Left lobe of liver (tissue), 2 donors: Measurements from ENCODE around the gene TMEM215. TPM values are rescaled to one million over a fixed set of nuclear protein-coding genes. Genes with fewer than 3 reads are reported as not detected.

ENCODE experiments used
- ATAC-seq: fragments of 200-7000 bp; cut with Tn5 transposase; one replicate; pipeline ENCODE4 v1.9.1; 2020; ENCODE audit warnings: mild to moderate bottlenecking, moderate library complexity
- DNase-seq: peaks from one replicate; pipeline ENCODE4 v3.0.0-alpha.2; 2020; ENCODE audit warnings: low spot score
- total RNA-seq: library from RNA; stranded (reverse); gene quantifications from one replicate; pipeline ENCODE4 v1.2.1, GENCODE V29; 2021
- donor health status: DM: no; HTN: no; CAD: no; lungs with moderate emphysema.
- donor health status: DM: no; HTN: yes; CAD: no.

TMEM215 gene
- total RNA-seq, 1 donor from 2014 or later = not detected

DNA sequence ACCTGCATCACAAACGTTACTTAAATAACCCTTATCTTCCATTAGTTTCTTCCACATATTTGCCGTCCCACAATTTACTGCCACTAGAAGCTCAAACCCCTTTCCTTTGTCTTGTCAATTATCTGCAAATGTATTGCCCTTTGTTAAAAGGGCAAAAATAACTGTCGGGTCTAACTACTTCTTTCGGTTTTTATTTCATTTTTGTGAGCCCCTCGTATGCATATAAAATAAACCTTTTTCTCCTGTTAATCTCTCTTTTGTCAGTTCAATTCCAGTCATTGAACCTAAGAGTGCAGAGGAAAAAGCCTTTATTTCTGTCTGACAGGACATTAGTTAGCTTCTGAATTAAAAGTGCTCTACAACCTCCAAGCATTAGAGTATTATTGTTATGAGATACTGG is 45.5 kb downstream of the TMEM215 start:
- ATAC-seq (no peak), DNase-seq (no peak)

DNA sequence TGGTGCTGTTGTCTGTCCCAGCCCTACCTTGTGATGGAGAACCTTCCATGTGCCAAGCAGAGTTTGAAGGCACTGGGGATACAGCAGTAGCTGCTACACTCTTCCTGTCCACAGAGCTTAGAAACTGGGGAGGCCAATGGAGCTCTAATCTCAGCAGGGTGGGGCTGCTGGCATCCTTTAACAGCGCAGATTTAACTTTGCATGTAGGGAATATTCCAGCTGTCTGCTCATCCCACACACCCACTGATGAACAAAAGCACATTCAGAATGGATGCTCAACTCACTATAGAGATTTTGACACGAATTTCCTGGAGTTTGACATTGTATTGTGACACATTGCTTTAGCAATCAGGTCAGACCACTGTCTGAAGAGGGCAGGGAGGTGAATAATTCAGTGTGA is 49.0 kb downstream of the TMEM215 start:
- no peak for DNase-seq
- no peak for ATAC-seq

Other genes starting within 250 kb of the TMEM215 start
- gene SMIM27, start 231.2 kb upstream of the TMEM215 start, total RNA-seq = 5.2 TPM
- gene TOPORS, start 231.0 kb upstream of the TMEM215 start, total RNA-seq = 6.6 TPM
- 34.7 TPM for gene NDUFB6, start 210.4 kb upstream of the TMEM215 start, total RNA-seq
- gene TAF1L, start 147.9 kb upstream of the TMEM215 start, total RNA-seq = not detected
- 13.1 TPM for gene APTX, start 218.1 kb downstream of the TMEM215 start, total RNA-seq
- 56.8 TPM for gene DNAJA1, start 241.7 kb downstream of the TMEM215 start, total RNA-seq